ENCODE data around the gene MRPL24.

DNA sequence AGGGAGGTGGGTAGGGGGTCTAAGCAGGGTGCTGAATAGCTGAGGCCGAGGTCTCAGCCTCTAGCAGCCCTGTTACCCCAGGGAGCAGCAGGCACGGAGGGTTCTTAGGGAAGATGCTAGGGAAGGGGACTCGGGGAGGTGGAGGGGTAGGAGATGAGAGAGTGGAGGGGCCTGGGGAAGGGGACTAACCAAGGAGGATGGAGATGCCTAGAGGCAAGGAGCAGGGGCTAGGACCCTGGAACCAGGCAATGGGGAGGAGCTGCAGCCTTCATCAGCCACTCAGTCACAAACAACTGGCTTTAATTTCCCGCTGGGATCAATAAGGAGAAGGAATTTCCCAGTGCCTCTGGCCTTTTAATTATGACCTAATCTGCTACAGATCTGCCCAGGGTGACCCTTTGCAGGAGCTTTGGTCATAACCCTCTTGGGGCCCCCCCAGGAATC lies 32.6 kb downstream of the MRPL24 start:
- TF ChIP-seq CTCF (IDR thresholded peaks at IDR 0.05; ENCODE audit: insufficient read depth, low read depth, low read length) (no peak), EZH2 (IDR thresholded peaks at IDR 0.05; ENCODE audit: insufficient read depth, low read length) (no peak)
